GM18502 (cell line): ENCODE data around the gene TBC1D4.

Experiments used
- ATAC-seq: cut with Tn5 transposase; IDR thresholded peaks from one replicate; pipeline ENCODE4 v1.9.1; 2021; ENCODE audit warnings: mild to moderate bottlenecking; ENCODE audit not compliant: unreplicated experiment, poor library complexity

Gene TBC1D4

GRCh38 chr13:75399168-75399878, 82.6 kb downstream of the TBC1D4 start:
- no peak for ATAC-seq

- no peak for ATAC-seq
These were observed 83.9 kb downstream of the TBC1D4 start for GRCh38 chr13:75398072-75398471.

- no peak for ATAC-seq
These were observed 86.1 kb downstream of the TBC1D4 start for GRCh38 chr13:75395901-75396300.

GRCh38 chr13:75395066-75395465, 86.9 kb downstream of the TBC1D4 start:
- peak; percentile 68 for ATAC-seq

GRCh38 chr13:75393839-75394520, 88.0 kb downstream of the TBC1D4 start:
- no peak for ATAC-seq

- ATAC-seq: peak; percentile 49
These were observed 90.4 kb downstream of the TBC1D4 start for GRCh38 chr13:75391432-75392100.

- ATAC-seq: no peak
These were observed 91.7 kb downstream of the TBC1D4 start for GRCh38 chr13:75390229-75390628.

- ATAC-seq: no peak
These were observed 96.3 kb downstream of the TBC1D4 start for GRCh38 chr13:75385708-75386083.

- no peak for ATAC-seq
These were observed 96.9 kb downstream of the TBC1D4 start for GRCh38 chr13:75384879-75385707.

- no peak for ATAC-seq
These were observed 98.8 kb downstream of the TBC1D4 start for GRCh38 chr13:75383064-75383715.

GRCh38 chr13:75378301-75378700, 103.7 kb downstream of the TBC1D4 start:
- ATAC-seq: no peak

GRCh38 chr13:75376792-75377402, 105.1 kb downstream of the TBC1D4 start:
- ATAC-seq: no peak

- ATAC-seq: no peak
These were observed 106.6 kb downstream of the TBC1D4 start for GRCh38 chr13:75375329-75375728.

GRCh38 chr13:75373988-75374387, 108.0 kb downstream of the TBC1D4 start:
- ATAC-seq: no peak

- no peak for ATAC-seq
These were observed 108.8 kb downstream of the TBC1D4 start for GRCh38 chr13:75372923-75373841.

GRCh38 chr13:75372517-75372916, 109.5 kb downstream of the TBC1D4 start:
- ATAC-seq: peak; percentile 79

GRCh38 chr13:75371203-75371602, 110.8 kb downstream of the TBC1D4 start:
- no peak for ATAC-seq

GRCh38 chr13:75370774-75371173, 111.2 kb downstream of the TBC1D4 start:
- ATAC-seq: no peak

- no peak for ATAC-seq
These were observed 112.0 kb downstream of the TBC1D4 start for GRCh38 chr13:75369981-75370380.
